HG03025 (cell line): ENCODE measurements around the gene GRB10.

Experiments used
- ATAC-seq: cut with Tn5 transposase; IDR thresholded peaks from one replicate; pipeline ENCODE4 v1.9.1; 2021; ENCODE audit warnings: mild to moderate bottlenecking, moderate library complexity; ENCODE audit not compliant: unreplicated experiment, low FRiP score

GRB10 gene

GRCh38 chr7:50724526-50725520 is 57.9 kb downstream of the GRB10 start:
- no peak for ATAC-seq

GRCh38 chr7:50723888-50724287 is 58.8 kb downstream of the GRB10 start:
- no peak for ATAC-seq

GRCh38 chr7:50723173-50723572 is 59.5 kb downstream of the GRB10 start:
- ATAC-seq: no peak

- ATAC-seq: no peak
These were observed 60.9 kb downstream of the GRB10 start for GRCh38 chr7:50721661-50722259.

- ATAC-seq: no peak
These were observed 61.5 kb downstream of the GRB10 start for GRCh38 chr7:50721160-50721559.

- ATAC-seq: no peak
These were observed 62.4 kb downstream of the GRB10 start for GRCh38 chr7:50720295-50720694.

GRCh38 chr7:50718876-50719275 is 63.8 kb downstream of the GRB10 start:
- no peak for ATAC-seq

GRCh38 chr7:50718311-50718710 is 64.4 kb downstream of the GRB10 start:
- no peak for ATAC-seq

- no peak for ATAC-seq
These were observed 65.5 kb downstream of the GRB10 start for GRCh38 chr7:50717181-50717580.

- ATAC-seq: no peak
These were observed 67.8 kb downstream of the GRB10 start for GRCh38 chr7:50714857-50715256.

GRCh38 chr7:50713123-50713965 is 69.4 kb downstream of the GRB10 start:
- ATAC-seq: no peak

GRCh38 chr7:50712252-50713122 is 70.2 kb downstream of the GRB10 start:
- ATAC-seq: no peak

- no peak for ATAC-seq
These were observed 71.2 kb downstream of the GRB10 start for GRCh38 chr7:50711271-50712175.

GRCh38 chr7:50710441-50711154 is 72.1 kb downstream of the GRB10 start:
- ATAC-seq: no peak

GRCh38 chr7:50709151-50709550 is 73.5 kb downstream of the GRB10 start:
- ATAC-seq: no peak

- ATAC-seq: no peak
These were observed 75.3 kb downstream of the GRB10 start for GRCh38 chr7:50707236-50708006.

GRCh38 chr7:50706469-50706937 is 76.2 kb downstream of the GRB10 start:
- no peak for ATAC-seq
